ENCODE data around the gene FMO1. TPM values are rescaled to one million over a fixed set of nuclear protein-coding genes. Genes with fewer than 3 reads are reported as not detected.

The FMO1 gene
- total and polyA plus RNA-seq, 2 donors (not counting 1 experiment from before 2014, with no cell fraction given) = 0.48 TPM; not detected in 1

GRCh38 chr1:171206978-171207355, 41.3 kb upstream of the FMO1 start:
- Histone ChIP-seq H3K4me1 (ENCODE audit: control insufficient read depth in 2 of 2, insufficient read depth in 2 of 2, low read length in 2 of 2) (no peaks in the 10 kb centered on the region), H3K9ac (ENCODE audit: low read length) (no peak overlapping the region), H3K27me3 (replicated peaks in 1 of 4; ENCODE audit: control extremely low read depth in 1 of 4, control insufficient read depth in 3 of 4, insufficient read depth in 4 of 4, low read length in 3 of 4) (peaks cover 0 to 2% (median 1%) of the 10 kb centered on the region in 4 experiments), H2AFZ (ENCODE audit: insufficient read depth, low read depth, low read length, poor library complexity, severe bottlenecking) (no peak overlapping the region), H3K79me2 (ENCODE audit: control insufficient read depth, insufficient read depth, low read length) (no peaks in the 10 kb centered on the region), H3K4me2 (replicated peaks; ENCODE audit: low read depth, low read length, poor library complexity, severe bottlenecking) (no peak overlapping the region), H3K4me3 (ENCODE audit: control extremely low read depth in 1 of 5, extremely low read depth in 1 of 5, insufficient read depth in 1 of 5, low read depth in 2 of 5, low read length in 4 of 5) (no peak overlapping the region), H3K9me3 (ENCODE audit: control extremely low read depth in 1 of 3, control insufficient read depth in 2 of 3, insufficient read depth in 1 of 3, low read length in 2 of 3) (no peaks in the 10 kb centered on the region), H3K27ac (ENCODE audit: low read length in 2 of 2) (no peak overlapping the region), H3K36me3 (replicated peaks in 1 of 2; ENCODE audit: control extremely low read depth in 1 of 2, control insufficient read depth in 1 of 2, extremely low read depth in 1 of 2, insufficient read depth in 2 of 2, low read length in 1 of 2) (no peaks in the 10 kb centered on the region), H4K20me1 (ENCODE audit: control insufficient read depth, insufficient read depth, low read length, poor library complexity, severe bottlenecking) (no peaks in the 10 kb centered on the region)
- intact Hi-C loops (cut with micrococcal nuclease) = no loop called here
- ATAC-seq (ENCODE audit: low read depth) (no peak), DNase-seq (no peak)
- Mint-ChIP-seq H3K27ac (no peak overlapping the region), H3K9me3 (ENCODE audit: insufficient read depth) (no peaks in the 10 kb centered on the region), H3K27me3 (peaks cover 17% of the 10 kb centered on the region), H3K4me3 (no peak overlapping the region), H3K4me1 (no peaks in the 10 kb centered on the region)
- TF ChIP-seq CTCF (IDR thresholded peaks at IDR 0.05) = no peak
- no peak for TF ChIP-seq EZH2 (IDR thresholded peaks at IDR 0.05; ENCODE audit: borderline replicate concordance, insufficient read depth, low read depth, low read length, poor library complexity, severe bottlenecking)
- 80% methylated on average over 1 of the region's 1 CpG for WGBS (ENCODE audit: insufficient coverage)
- ChIA-PET CTCF (no interaction called here), POLR2A (no interaction called here)

GRCh38 chr1:171207377-171207776, 40.9 kb upstream of the FMO1 start:
- POLR2A ChIA-PET = no interaction called here
- Histone ChIP-seq H3K9ac (ENCODE audit: low read length) (no peak overlapping the region), H3K4me2 (replicated peaks; ENCODE audit: low read depth, low read length, poor library complexity, severe bottlenecking) (no peak overlapping the region), H3K79me2 (ENCODE audit: control insufficient read depth, insufficient read depth, low read length) (no peaks in the 10 kb centered on the region), H3K9me3 (ENCODE audit: control extremely low read depth in 1 of 3, control insufficient read depth in 2 of 3, insufficient read depth in 1 of 3, low read length in 2 of 3) (no peaks in the 10 kb centered on the region), H3K27ac (ENCODE audit: low read length in 2 of 2) (no peak overlapping the region), H3K4me3 (ENCODE audit: control extremely low read depth in 1 of 5, extremely low read depth in 1 of 5, insufficient read depth in 1 of 5, low read depth in 2 of 5, low read length in 4 of 5) (no peak overlapping the region), H3K27me3 (replicated peaks in 1 of 4; ENCODE audit: control extremely low read depth in 1 of 4, control insufficient read depth in 3 of 4, insufficient read depth in 4 of 4, low read length in 3 of 4) (peaks cover 0 to 2% (median 1%) of the 10 kb centered on the region in 4 experiments), H4K20me1 (ENCODE audit: control insufficient read depth, insufficient read depth, low read length, poor library complexity, severe bottlenecking) (no peaks in the 10 kb centered on the region), H3K36me3 (replicated peaks in 1 of 2; ENCODE audit: control extremely low read depth in 1 of 2, control insufficient read depth in 1 of 2, extremely low read depth in 1 of 2, insufficient read depth in 2 of 2, low read length in 1 of 2) (no peaks in the 10 kb centered on the region), H3K4me1 (ENCODE audit: control insufficient read depth in 2 of 2, insufficient read depth in 2 of 2, low read length in 2 of 2) (no peaks in the 10 kb centered on the region), H2AFZ (ENCODE audit: insufficient read depth, low read depth, low read length, poor library complexity, severe bottlenecking) (no peak overlapping the region)
- no peak overlapping the region for H3K27ac Mint-ChIP-seq
- WGBS (ENCODE audit: insufficient coverage) = 100% methylated on average over 1 of the region's 2 CpGs
- no peak overlapping the region for H3K4me3 Mint-ChIP-seq
- no peak for DNase-seq
- ATAC-seq (ENCODE audit: low read depth) = no peak
- CTCF ChIA-PET = no interaction called here
- no peaks in the 10 kb centered on the region for H3K4me1 Mint-ChIP-seq
- H3K27me3 Mint-ChIP-seq = peaks cover 17% of the 10 kb centered on the region
- intact Hi-C loops (cut with micrococcal nuclease) = no loop called here
- TF ChIP-seq EZH2 (IDR thresholded peaks at IDR 0.05; ENCODE audit: borderline replicate concordance, insufficient read depth, low read depth, low read length, poor library complexity, severe bottlenecking) = no peak
- TF ChIP-seq CTCF (IDR thresholded peaks at IDR 0.05) = no peak
- no peaks in the 10 kb centered on the region for H3K9me3 Mint-ChIP-seq (ENCODE audit: insufficient read depth)

All from B cell (primary cell).